Measurements from ENCODE around the gene RNF26. TPM values are rescaled to one million over a fixed set of nuclear protein-coding genes. Genes with fewer than 3 reads are reported as not detected.

The RNF26 gene
- total RNA-seq, 1 experiment from 2014 or later, result 92.7 TPM

GRCh38 chr11:119300198-119300964, 33.9 kb upstream of the RNF26 start:
- no peaks in the 10 kb centered on the region for H3K27me3 Mint-ChIP-seq (ENCODE audit: insufficient read depth, unreplicated experiment)
- POLR2A ChIA-PET, result no interaction called here
- CTCF ChIA-PET, result interaction anchor here (0.5 to 0.6 kb wide), 2 partner anchors 11 to 38 kb away, joined by 3 read pairs; no protein-coding TSS in a partner anchor
- peaks cover 18% of the 10 kb centered on the region for H3K36me3 ChIP-seq (ENCODE audit: control insufficient read depth, insufficient read depth, low read length)
- DNase-seq, result no peak
- no peak overlapping the region for H3K27ac Mint-ChIP-seq (ENCODE audit: unreplicated experiment)
- no peaks in the 10 kb centered on the region for H3K4me1 ChIP-seq
- no peaks in the 10 kb centered on the region for H3K4me1 Mint-ChIP-seq (ENCODE audit: low read depth, unreplicated experiment)
- peaks cover 73% of the 10 kb centered on the region for H3K36me3 Mint-ChIP-seq (ENCODE audit: insufficient read depth, unreplicated experiment)
- BruUV-seq (replicated peaks), result no TSS peak
- H3K9me3 ChIP-seq, result no peaks in the 10 kb centered on the region
- TF ChIP-seq CTCF (IDR thresholded peaks at IDR 0.05; ENCODE audit: insufficient read depth in 1 of 2, low read depth in 1 of 2, low read length in 1 of 2, severe bottlenecking in 1 of 2, unreplicated experiment in 1 of 2), result no peak
- H3K27me3 ChIP-seq (replicated peaks; ENCODE audit: control insufficient read depth, insufficient read depth, low read length), result no peaks in the 10 kb centered on the region
- no peak overlapping the region for H3K4me3 ChIP-seq (ENCODE audit: low read depth, low read length)
- intact Hi-C loops (cut with micrococcal nuclease; ENCODE audit: unreplicated experiment), result no loop called here
- no peak overlapping the region for H3K4me3 Mint-ChIP-seq (ENCODE audit: unreplicated experiment)
- H3K9me3 Mint-ChIP-seq (ENCODE audit: unreplicated experiment), result no peaks in the 10 kb centered on the region

DNA sequence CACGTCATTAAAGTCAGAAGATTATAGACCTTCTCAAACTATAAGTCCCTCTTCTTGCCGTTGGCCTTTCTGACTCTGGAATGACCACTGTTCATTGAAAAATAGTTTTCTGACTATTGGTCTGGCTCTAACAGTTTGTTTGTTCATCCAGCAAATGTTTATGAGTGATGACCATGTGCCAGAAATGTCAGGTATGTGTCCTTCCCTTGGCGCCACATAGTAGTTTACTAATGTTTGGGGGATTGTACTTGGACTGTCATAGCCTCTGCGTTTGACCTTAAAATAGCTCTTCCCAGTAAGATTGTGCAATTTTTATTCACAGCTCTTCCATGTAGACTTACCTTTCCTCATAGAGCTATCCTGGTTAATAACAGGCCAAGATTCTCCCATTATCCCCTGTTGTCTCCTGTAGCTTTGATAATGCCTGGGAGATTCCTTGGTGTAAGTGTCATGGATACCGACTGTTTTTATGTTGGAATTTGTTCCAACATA, 31.1 kb upstream of the RNF26 start:
- peaks cover 60% of the 10 kb centered on the region for H3K36me3 Mint-ChIP-seq (ENCODE audit: insufficient read depth, unreplicated experiment)
- H3K4me3 Mint-ChIP-seq (ENCODE audit: unreplicated experiment), result no peak overlapping the region
- no peak for DNase-seq
- BruUV-seq (replicated peaks), result no TSS peak
- H3K4me1 ChIP-seq, result no peaks in the 10 kb centered on the region
- no peak overlapping the region for H3K27ac Mint-ChIP-seq (ENCODE audit: unreplicated experiment)
- TF ChIP-seq CTCF (IDR thresholded peaks at IDR 0.05; ENCODE audit: insufficient read depth in 1 of 2, low read depth in 1 of 2, low read length in 1 of 2, severe bottlenecking in 1 of 2, unreplicated experiment in 1 of 2), result no peak
- ChIA-PET POLR2A (no interaction called here), CTCF (interaction anchor here (0.6 to 1.2 kb wide), 2 partner anchors 35 to 181 kb away, joined by 3 to 4 read pairs; no protein-coding TSS in a partner anchor)
- H3K27me3 Mint-ChIP-seq (ENCODE audit: insufficient read depth, unreplicated experiment), result no peaks in the 10 kb centered on the region
- no peaks in the 10 kb centered on the region for H3K9me3 Mint-ChIP-seq (ENCODE audit: unreplicated experiment)
- no peaks in the 10 kb centered on the region for H3K4me1 Mint-ChIP-seq (ENCODE audit: low read depth, unreplicated experiment)
- no peak overlapping the region for H3K4me3 ChIP-seq (ENCODE audit: low read depth, low read length)
- peaks cover 11% of the 10 kb centered on the region for H3K36me3 ChIP-seq (ENCODE audit: control insufficient read depth, insufficient read depth, low read length)
- no peaks in the 10 kb centered on the region for H3K9me3 ChIP-seq
- H3K27me3 ChIP-seq (replicated peaks; ENCODE audit: control insufficient read depth, insufficient read depth, low read length), result no peaks in the 10 kb centered on the region
- intact Hi-C loops (cut with micrococcal nuclease; ENCODE audit: unreplicated experiment), result no loop called here

DNA sequence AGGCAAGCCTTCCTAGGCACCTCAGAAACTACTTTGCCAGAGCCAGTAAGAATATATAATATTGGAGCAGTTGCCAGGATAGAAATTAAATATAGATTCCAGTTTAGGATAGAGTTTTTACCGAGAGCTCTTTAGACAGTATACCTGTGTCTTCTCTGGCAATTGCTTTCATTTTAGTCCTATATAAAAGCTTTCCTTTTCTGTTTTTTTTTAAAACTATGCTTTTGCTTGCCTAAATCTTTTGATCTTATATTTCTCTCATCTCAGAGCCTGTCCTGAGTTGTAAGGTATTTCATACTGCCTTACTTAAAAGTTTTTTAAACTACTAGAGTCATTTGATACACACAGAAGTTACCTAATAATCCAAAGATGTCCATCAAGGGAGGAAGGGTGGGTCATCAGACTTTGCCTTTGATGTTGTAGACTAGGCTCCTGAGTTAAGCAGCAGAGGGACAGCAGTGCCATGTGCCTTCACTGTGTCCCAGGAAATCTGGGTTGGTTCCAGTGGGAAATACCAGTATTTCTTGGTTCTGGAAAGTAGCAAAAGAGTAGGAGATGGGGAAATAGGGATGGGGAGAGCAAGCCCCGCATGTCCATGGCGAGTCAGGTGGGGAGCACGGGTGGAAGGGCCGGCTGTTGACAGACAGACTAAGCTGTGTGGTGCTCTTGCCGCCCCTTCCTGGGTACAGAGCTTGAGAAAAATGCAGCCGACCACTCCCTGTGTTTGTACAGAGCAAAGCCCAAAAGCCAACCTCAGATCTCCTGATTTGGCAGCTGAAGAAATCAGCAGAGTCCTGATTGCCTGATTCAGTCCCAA, 28.6 kb upstream of the RNF26 start:
- POLR2A ChIA-PET, result no interaction called here
- BruUV-seq (replicated peaks), result no TSS peak
- TF ChIP-seq CTCF (IDR thresholded peaks at IDR 0.05; ENCODE audit: insufficient read depth in 1 of 2, low read depth in 1 of 2, low read length in 1 of 2, severe bottlenecking in 1 of 2, unreplicated experiment in 1 of 2), result no peak

More for the DNA sequence above, 28.6 kb upstream of the RNF26 start:
- Histone ChIP-seq H3K27me3 (replicated peaks; ENCODE audit: control insufficient read depth, insufficient read depth, low read length) (no peaks in the 10 kb centered on the region), H3K36me3 (ENCODE audit: control insufficient read depth, insufficient read depth, low read length) (peaks cover 5% of the 10 kb centered on the region; the same call in 1 of the 2 replicates), H3K4me1 (no peaks in the 10 kb centered on the region), H3K9me3 (no peaks in the 10 kb centered on the region), H3K4me3 (ENCODE audit: low read depth, low read length) (no peak overlapping the region)
- DNase-seq, result no peak
- Mint-ChIP-seq H3K9me3 (ENCODE audit: unreplicated experiment) (no peaks in the 10 kb centered on the region), H3K36me3 (ENCODE audit: insufficient read depth, unreplicated experiment) (peaks cover 70% of the 10 kb centered on the region), H3K4me1 (ENCODE audit: low read depth, unreplicated experiment) (no peaks in the 10 kb centered on the region), H3K4me3 (ENCODE audit: unreplicated experiment) (no peak overlapping the region), H3K27ac (ENCODE audit: unreplicated experiment) (no peak overlapping the region), H3K27me3 (ENCODE audit: insufficient read depth, unreplicated experiment) (no peaks in the 10 kb centered on the region)
- CTCF ChIA-PET, result interaction anchor here (1.0 to 2.5 kb wide), 2 partner anchors 21 to 32 kb away, joined by 3 to 14 read pairs; no protein-coding TSS in a partner anchor
- intact Hi-C loops (cut with micrococcal nuclease; ENCODE audit: unreplicated experiment), result no loop called here

Data from Caco-2 (cell line).